GM19397 (cell line): ENCODE results near the gene UPP2.

Source experiments
- ATAC-seq: cut with Tn5 transposase; IDR thresholded peaks from one replicate; pipeline ENCODE4 v1.9.1; 2021; ENCODE audit warnings: mild to moderate bottlenecking, moderate library complexity; ENCODE audit not compliant: unreplicated experiment

Gene UPP2

DNA sequence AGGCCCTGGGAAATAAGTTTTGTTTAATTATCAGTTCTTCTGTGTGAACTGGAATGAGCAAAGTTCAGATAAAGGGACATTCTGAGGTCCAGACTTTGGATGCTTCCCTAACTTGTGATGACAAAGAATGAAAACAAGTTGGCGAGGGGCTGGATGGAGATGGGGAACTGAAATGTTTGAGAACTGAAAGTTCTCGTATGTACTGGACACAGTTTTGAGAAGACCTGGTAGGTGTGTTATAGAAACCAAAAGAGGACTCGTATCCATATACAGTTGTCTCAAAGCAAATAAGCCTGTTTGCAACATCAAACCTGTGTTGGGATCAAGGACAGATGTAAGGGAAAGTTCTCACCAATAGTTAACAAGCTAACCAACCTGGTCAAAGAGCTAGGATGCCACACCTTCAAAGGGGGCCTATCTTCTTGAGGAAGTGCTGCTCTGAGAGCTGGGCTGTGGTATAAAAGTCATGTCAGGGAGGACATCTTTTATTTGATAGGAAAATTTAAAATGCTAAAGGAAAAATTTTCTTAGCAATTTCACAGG lies at the start of gene UPP2:
Gene UPP2, plus strand, starts transcription at position 493 of the 543 bp plus-strand sequence. CDS start 188 bp downstream, outside the sequence.
- ATAC-seq, result no peak

DNA sequence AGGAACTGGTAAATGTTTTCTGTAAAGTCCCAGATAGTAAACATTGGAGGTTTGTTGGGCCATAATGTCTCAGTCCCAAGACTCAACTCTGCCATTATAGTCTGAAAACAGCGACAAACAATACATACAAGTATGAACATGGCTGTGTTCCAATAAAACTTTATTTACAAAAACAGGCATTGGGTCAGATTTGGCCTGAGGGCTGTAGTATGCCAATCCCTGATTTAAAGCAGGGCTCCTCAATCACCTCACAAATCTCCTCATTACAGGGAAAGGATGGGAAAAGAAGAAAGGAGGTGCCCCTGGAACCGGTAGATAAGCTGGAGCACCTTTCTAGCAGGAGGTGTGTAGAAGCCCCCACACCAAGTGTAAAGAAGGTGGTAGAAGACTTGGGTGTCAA lies 48.9 kb upstream of the UPP2 start:
- ATAC-seq, result no peak

DNA sequence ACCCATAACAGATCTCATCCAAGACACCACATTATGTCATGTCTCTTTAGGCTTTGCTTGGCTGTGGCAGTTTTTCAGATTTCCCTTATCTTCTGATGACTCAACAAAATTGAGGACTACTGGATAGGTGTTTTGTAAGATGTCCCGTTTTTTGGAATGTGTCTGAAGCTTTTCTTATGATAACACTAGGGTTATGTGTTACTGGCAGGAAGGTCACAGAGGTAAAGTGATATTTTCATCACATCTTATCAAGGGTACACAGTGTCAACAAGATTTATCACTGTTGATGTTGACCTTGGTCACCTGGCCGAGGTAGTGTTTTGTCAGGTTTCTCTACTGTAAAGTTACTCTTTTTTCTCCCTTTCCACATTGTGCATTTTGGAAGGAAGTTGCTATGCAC lies 44.8 kb upstream of the UPP2 start:
- ATAC-seq, result no peak

DNA sequence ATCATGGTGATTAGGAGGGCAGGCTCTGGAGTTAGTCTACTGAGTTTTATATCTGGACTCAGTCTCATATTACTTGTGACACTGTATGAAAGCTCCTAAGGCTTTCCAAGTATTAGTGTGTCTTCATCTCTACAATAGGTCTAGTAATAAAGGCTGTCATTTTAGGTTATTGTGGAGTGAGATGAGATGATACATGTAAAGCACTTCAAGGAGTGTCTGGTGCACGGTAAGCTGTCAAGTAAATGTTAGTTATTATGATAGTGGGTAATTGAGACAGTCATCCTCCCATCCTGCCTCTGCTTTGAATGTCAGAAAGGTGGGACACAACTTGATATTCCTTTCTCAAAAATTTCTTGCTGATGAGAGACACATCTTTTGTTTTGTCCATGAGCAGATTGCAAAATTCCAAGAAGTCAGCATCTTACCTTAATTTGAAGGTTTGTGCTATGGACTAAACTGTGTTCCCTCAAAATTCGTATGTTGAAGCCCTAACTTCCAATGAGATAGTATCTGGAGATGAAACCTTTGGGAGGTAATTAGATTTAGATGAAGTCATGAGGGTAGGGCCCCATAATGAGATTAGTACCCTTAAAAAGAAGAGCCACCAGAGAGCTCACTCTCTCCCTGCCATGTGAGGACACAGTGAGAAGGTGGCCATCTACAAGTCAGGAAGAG lies 41.4 kb upstream of the UPP2 start:
- ATAC-seq, result no peak

DNA sequence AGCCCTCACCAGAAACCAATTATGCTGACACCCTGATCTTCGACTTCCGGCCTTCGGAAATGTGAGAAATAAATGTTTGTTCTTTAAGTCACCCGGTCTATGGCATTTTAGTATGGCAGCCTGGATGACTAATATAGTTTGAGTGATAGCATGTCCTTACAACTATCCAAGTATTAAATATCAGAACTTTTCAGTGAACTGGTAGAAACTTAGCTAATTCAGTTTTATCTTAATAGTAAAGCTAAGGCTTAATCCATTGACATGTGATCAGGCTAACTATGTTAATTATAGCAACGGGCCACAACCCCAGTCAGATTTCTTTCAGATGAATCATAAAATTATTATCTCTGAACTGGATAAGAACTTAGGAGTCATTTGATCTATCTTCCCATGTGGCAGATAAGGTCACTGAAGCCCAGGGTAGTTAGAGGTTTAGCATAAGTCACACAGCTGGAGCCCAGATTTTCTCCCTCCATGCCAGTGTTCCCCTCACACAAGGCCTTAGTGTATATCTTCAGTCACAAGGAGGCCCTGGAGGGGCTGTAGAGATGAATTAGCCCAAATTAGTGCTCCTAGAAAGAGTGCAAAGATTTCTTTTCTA lies 40.7 kb upstream of the UPP2 start:
- ATAC-seq, result no peak

DNA sequence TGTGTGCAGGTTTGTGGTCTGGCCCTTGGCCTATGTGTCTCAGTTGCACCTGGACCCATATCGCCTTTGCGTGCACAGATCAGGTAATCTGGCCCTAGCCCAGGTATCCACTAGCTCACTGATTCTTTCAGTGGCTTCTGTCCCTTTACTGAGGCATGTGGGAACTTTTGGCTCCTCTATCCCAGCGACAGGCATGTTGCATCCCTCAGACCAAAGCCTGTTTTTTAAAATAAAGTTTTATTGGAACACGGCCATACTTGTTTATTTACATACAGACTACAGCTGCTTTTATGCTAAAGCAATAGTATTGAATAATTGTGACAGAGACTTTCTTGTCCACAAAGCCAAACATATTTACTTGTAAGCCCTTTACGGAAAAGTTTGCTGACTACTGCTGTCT lies 39.9 kb upstream of the UPP2 start:
- no peak for ATAC-seq

DNA sequence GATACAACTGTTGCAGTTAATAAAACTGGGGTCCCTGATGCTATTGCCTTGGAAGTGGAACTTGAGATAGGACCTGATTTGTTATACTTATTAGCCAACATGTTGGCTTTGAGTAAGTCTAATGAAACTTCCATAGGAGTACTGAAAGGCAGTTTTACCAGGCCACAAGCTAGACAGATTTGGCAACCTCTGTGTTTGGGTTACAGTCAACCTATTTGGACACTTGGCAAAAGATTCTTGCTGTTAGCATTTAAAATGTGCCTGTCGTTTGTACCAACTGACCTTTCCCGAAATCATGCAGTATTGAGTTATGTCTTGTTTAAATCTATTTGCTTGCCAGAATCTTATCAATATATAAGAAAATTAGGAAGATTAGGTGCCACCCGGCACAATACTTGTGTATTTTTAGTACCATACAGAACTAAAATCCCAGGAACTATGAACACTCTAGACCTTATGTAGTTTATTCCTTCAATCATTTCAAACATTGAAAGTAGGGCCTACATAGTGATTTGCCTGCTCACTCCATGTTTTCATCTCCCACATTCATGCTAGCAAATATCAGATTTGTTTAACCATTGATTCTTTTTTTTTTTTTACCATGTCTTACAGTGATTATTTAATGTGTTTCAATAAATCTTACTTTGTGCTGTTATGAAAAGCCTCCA lies 35.5 kb upstream of the UPP2 start:
- ATAC-seq, result no peak

DNA sequence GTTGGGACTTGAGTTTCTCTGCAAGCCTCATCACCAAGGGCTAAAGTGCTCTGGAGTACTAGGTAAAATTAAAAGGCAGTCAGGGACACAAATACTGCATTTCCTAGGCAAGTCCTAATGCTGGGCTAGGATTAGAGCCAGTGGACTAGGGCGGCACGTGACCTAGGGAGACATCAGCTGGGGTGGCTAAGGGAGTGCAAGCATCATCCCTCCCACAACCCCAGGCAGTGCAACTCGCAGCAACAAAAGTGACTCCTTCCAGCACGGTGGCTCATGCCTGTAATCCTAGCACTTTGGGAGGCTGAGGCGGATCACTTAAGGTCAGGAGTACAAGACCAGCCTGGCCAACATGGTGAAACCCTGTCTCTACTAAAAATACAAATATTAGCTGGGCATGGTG lies 30.7 kb upstream of the UPP2 start:
- no peak for ATAC-seq

DNA sequence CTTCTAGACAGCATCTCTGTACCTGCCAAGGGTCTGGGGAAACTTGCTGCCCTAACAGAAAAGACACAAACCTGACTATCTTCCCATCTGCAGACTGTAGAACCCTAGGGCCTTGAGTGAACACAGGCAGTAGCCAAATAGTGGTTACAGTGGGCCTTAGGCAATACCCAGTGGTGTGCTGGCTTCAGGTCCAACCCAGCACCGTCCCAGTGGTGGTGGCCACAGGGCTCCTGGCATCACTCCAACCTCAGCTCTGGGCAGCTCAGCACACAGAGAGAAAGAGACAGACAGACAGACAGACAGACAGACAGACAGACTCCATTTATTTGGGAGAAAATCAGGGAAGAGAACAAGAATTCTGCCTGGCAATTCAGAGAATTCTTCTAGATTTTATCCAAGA lies 29.3 kb upstream of the UPP2 start:
- ATAC-seq, result no peak

DNA sequence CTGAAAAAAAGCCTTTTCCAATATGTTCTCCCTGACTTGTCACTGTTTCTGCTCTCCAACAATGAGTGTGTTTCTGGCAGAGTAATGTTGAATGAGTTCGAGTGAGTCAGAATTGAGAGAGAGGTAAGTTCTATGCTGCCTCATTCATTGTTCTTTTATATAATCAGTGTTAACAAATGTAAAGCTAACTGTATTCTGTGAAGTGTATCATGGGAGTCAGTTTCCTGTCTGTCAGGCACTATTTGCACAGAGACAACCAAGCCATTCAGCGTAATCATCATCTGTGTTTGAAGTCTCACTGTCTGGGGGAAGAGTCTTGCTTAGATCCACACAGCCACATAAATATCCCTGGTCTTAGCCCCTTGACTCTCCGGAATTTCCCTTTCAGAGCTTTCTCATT lies 22.0 kb upstream of the UPP2 start:
- no peak for ATAC-seq

DNA sequence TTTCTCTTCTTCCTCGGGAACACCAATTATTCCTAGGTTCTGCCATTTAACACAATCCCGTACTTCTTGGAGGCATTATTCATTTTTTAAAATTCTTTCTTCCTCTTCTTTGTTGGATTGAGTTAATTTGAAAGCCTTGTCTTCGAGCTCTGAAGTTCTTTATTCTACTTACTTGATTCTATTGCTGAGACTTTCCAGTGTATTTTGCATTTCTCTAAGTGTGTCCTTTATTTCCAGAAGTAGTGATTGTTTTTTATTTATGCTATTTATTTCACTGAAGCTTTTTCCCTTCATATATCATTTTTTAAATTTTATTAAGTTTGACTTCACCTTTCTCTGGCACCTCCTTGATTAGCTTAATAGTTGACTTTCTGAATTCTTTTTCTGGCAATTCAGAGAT lies 13.6 kb upstream of the UPP2 start:
- no peak for ATAC-seq

DNA sequence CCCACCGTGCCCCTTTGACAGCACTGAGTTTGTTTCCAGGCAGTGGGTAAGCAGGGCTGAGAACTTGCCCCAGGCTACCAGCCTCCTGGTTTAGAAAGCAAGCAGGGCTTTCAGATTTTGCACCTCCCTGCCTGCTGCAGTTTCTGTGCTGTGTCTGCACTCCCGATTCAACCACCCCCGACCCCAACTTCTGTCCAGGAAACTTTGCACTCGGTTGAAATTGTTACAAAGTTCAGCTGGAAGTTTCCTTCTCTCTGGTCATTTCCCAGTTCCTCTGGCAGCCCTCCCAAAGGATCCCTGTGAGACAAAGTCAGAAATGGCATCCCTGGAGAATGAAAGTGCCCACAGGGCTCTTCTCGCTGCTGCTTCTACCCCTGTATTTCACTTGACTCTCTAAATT lies 12.4 kb upstream of the UPP2 start:
- no peak for ATAC-seq

DNA sequence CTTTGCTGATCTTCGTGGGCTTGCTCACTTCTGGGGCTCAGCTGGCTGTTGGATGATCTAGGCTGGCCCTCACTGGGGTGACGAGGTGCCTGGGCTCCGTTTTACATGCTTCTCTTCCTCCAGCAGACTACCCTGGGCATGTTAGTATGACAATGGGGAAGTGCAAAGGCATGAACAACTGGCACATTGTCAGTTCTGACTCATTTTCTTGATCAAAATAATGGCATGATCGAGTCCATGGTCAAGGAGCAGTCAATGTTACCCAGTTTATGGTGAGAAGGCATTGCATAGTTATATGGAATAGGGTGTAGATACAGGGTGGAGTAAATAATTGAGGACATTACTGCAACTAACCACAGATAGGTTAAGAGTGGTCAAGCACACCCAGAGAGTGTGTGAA lies 10.0 kb upstream of the UPP2 start:
- no peak for ATAC-seq

DNA sequence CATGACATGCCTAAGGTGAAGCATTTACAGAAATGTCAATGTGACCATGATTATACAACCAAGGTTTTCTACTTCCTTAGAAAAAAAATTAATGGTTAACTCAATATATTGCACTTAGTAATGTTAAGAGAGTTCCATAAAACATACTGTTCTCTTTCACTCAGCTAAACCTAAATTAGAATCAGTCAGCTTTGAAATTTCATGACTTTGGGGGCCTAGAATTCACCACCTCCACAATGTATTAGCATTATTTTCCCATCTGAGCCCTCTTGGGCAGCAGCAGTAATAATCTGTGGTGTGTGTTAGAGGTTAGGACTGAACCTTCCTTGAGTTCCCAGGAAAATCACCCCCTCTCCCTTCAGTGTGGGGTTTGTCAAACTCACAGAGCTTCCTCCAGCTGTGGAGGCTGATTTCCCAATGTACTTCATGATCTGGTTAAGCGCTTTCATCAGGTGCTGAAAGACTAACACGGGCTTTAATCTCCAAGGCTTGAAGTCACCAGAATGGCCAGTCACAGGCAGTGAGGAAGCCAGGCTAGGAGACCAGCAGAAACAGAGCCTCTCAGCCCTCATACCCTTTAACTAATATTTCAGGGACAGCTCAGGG lies 7.1 kb upstream of the UPP2 start:
- no peak for ATAC-seq

DNA sequence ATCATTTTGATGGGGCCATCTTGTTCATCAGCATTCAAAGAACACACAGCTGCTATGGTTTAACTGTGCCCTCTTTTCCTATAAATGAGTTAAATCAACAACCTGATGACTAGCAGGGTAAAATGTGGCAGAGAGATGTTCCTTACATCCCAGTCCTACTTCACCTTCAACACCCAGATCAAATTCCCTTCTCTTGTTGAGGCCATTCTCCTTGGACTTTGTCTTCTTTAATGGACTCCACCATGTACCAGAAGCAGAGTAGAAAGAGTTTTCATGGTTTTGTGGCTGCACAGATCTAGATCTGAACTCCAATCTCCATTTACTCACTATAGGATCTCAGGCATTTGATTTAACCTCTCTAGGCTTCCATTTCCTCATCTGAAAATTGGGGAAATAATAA lies 6.4 kb upstream of the UPP2 start:
- ATAC-seq, result no peak

DNA sequence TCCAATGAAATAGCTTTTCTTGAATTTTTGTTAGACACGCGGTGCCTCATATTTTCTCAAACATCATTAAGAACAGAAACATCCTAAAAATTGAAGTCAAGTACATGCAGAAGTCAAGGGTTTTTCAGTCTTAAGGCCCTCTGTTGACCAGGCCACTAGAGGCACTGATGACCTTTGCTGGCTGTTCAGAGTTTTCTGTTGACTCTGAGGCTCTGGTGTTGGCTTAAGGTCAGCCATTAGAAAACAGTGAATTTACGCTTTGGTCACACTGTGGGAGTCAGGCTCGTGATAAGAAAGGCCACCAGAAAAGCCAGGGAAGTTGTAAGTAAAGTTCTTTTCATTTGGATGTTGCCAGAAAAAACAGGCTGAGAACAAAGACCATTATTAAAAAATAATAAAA lies 5.8 kb upstream of the UPP2 start:
- no peak for ATAC-seq

DNA sequence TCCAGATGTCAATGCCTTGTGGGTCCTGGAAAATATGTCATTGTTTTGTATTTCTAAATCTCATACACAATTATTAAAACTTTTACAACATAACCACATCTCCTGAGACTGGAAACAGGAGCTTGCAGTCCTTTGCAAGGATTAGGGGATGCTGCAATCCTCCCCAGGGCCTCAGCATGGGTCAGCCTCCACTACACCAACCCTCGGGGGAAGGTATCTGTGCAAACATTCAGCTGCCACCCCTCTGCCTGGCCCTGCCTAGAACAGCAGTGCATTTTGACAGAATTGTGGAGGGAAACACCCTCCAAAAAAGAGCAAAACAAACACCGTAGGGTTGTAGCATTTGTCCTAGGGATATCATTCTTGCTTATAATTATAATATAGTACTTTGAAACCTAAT lies 4.2 kb upstream of the UPP2 start:
- no peak for ATAC-seq

DNA sequence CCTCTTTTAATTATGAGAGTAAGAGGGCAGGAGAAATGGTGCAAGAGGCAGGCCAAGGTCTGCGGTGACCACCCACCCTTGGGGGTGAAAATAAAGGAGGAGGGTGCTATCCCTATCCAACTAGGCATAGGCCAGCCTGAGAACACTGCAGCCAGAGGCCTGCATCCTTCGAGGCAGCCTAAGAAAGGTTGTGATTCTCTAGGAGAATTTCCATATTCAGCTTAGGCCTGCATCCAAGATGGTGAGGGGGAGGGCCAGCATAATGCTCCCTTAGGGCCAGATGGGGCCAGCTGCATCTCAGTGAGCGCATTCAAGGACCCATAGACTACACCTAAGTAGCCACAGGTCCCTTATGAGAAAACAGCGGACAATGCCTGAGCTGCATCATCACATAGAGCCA lies 3.5 kb upstream of the UPP2 start:
- ATAC-seq, result no peak

DNA sequence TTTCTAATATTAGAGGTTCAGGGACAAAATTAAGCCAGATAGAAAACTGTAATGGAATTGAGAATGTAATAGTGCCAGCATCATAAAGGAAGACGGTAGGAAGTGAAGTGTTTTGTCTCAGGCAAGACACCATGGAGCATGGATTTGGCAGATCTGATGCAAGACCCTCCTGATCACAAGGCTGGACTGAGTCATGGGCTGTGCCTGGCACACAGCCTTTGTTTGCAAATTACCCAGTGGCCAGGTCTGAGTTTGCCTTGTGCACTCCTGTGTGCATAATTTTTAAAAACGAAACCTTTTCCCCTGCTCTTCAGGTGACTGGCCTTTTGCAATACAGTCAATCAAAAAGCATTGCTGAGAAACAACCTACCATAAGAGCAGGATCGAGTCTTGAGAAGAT lies 2.0 kb upstream of the UPP2 start:
- no peak for ATAC-seq

DNA sequence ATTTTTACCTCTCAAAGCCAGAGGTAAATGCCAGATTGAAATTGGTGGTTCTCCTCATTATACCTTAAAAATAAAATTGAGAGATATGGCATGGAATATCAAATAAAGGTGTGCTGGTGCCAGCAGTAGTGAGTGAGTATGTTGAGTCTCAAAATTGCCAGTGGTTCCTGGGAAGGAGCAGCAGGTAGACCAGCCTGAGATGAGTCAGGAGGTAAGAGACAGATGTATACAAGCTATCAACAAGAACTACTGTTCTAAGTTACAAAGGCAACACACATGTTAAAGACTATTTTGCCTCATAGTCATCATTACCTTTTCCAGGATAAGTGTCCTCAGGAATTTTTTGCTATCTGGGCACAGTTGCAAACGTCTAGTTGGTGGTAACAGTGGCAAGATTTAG lies 1.3 kb upstream of the UPP2 start:
- ATAC-seq, result no peak

DNA sequence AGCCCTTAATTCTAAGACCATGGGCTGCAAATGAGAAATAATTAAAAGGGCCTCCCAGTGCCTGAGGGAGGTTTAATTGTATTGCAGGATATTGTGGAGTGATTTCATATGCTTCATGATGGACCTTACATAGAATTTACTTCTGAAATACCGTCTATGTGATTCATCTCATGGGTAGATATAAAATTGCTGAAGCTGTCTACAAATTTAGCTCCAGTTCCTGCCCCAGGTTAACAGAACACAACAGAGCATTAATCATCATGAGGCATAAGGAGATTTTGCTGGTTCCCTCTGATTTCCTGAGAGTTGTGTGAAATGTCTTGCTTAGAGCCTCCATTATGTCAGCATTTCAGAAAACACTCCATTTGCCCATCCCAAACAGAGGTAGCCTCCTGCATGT lies 770 bp downstream of the UPP2 start:
- ATAC-seq, result no peak
